Keratinocyte (primary cell): Measurements from ENCODE around the gene ECHDC3.

Source experiments
- EZH2 ChIP-seq: IDR thresholded peaks from one replicate; pipeline ENCODE4 v1.6.1; 2012; ENCODE audit warnings: inconsistent platforms, mild to moderate bottlenecking, low read length, moderate library complexity
- TF ChIP-seq, protein P1 (sequence below), 3 experiments: IDR thresholded peaks in 1 of 3; conservative IDR thresholded peaks in 1 of 3; optimal IDR thresholded peaks in 1 of 3; 2 replicates in 2 of 3; 3 replicates in 1 of 3; pipeline versions ENCODE3 to v1.5.1; 2011; ENCODE audit warnings: low read length in 3 of 3, mild to moderate bottlenecking in 3 of 3, moderate library complexity in 2 of 3, control low read depth in 1 of 3, inconsistent platforms in 1 of 3; ENCODE audit not compliant: insufficient read depth in 2 of 3; ENCODE audit errors: extremely low read depth in 1 of 3

GRCh38 chr10:11730779-11731178 is 11.4 kb upstream of the ECHDC3 start:
- TF ChIP-seq, protein P1, sequence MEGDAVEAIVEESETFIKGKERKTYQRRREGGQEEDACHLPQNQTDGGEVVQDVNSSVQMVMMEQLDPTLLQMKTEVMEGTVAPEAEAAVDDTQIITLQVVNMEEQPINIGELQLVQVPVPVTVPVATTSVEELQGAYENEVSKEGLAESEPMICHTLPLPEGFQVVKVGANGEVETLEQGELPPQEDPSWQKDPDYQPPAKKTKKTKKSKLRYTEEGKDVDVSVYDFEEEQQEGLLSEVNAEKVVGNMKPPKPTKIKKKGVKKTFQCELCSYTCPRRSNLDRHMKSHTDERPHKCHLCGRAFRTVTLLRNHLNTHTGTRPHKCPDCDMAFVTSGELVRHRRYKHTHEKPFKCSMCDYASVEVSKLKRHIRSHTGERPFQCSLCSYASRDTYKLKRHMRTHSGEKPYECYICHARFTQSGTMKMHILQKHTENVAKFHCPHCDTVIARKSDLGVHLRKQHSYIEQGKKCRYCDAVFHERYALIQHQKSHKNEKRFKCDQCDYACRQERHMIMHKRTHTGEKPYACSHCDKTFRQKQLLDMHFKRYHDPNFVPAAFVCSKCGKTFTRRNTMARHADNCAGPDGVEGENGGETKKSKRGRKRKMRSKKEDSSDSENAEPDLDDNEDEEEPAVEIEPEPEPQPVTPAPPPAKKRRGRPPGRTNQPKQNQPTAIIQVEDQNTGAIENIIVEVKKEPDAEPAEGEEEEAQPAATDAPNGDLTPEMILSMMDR (optimal IDR thresholded peaks at IDR 0.05 in 1 of 3, IDR thresholded peaks at IDR 0.05 in 1 of 3, conservative IDR thresholded peaks at IDR 0.05 in 1 of 3; ENCODE audit: extremely low read depth in 1 of 3, insufficient read depth in 2 of 3, low read length in 3 of 3): no peak
- TF ChIP-seq EZH2: no peak
